Measurements from ENCODE around the gene MYBBP1A. TPM values are rescaled to one million over a fixed set of nuclear protein-coding genes. Genes with fewer than 3 reads are reported as not detected.

MYBBP1A gene
- total and polyA plus RNA-seq, 2 of the 13 experiments (the other 11 are each of a cell fraction or from before 2014, with no cell fraction given): 18.6 to 54.8 TPM

DNA sequence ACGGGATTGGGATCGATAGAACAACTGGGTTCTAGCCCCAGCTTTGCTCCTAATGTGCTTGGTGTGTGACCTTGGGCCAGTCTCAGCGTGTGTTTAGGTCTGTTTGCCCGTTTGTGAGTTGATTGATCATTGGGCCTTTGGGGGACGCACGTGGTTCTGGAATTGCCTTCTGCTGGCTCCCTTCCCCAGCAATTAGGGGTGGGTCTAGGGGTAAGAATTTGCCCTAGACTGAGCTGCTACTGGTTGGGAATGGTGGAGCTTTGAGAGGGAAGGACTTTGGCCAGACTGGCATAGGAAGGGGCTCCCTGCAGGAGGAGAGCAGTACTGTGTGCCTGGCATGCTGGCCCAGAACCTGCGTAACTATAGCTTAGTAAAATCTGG lies 55.0 kb downstream of the MYBBP1A start (continued):
- TF ChIP-seq FOXM1 (CRISPR knock-in tag; IDR thresholded peaks at IDR 0.05): no peak

DNA sequence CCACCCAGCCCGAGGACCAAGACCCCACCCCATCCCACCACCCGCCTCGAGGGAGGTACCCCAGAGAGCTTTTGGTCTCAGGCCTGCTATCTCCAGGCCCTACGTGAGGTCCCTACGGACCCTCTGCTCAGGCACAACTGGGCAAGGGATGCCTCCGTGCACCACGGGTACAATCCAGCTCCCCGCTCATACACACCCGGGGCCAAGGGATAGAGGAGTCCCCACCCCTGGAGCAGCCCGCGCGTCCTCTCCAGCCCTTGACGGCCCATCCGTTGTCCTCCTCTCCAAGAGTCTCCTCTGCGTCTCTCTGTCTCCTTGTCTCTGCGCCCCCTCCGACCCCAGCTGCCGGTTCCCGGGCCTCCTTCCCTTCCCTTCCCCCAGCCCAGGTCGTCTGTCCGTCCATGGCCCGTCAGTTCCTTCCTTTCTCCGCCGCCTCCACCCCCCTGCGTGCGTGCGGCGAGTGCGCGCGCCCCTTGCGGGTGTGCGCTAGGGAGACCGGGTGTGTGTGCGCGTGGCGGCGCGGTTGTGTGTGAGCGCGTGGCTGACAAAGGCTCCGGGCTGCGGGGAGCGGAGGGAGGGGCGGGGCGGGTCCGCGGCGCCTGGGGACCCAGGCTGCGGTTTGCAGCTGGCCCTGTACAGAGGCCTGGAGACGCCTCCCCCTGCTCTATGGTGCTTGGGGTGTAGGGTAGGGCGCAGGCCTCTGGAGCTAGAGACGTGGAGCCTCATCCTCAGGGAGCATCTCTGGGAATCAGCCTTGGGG lies 55.6 kb downstream of the MYBBP1A start:
- 0 out of 2 replicates have a peak, but pooled peaks cover 6% of the 10 kb centered on the region for H4K20me1 ChIP-seq (ENCODE audit: insufficient read depth, low read length)
- H3K27ac ChIP-seq (ENCODE audit: extremely low read length, insufficient read depth, low read length): no peak overlapping the region
- CTCF ChIA-PET (ENCODE audit: low intra/inter-chr PET ratio, low total read pairs): no interaction called here
- DNase-seq (ENCODE audit: low spot score) (no peak), FAIRE-seq (no peak), ATAC-seq (peak; percentile 39)
- no TSS peak for BruUV-seq (replicated peaks)
- intact Hi-C loops (cut with micrococcal nuclease; ENCODE audit: unreplicated experiment): no loop called here
- POLR2A ChIA-PET: interaction anchor here (1.2 kb wide), 1 partner anchor 56 kb away, joined by 4 read pairs; the partner anchor contains the start of gene MYBBP1A
- H3K27me3 ChIP-seq (ENCODE audit: control insufficient read depth in 1 of 2, insufficient read depth in 2 of 2, low read length in 2 of 2): peaks cover 0 to 65% of the 10 kb centered on the region in 2 experiments
- H3K4me3 ChIP-seq (replicated peaks in 1 of 3; ENCODE audit: insufficient read depth in 1 of 3, low read depth in 2 of 3, low read length in 3 of 3): peak overlapping the region in 1 of 3 experiments; percentile 40; a peak in 3 of 6 replicates
- no peak overlapping the region for H3K9ac ChIP-seq (ENCODE audit: insufficient read depth, low read depth, low read length)
- no peaks in the 10 kb centered on the region for H3K79me2 ChIP-seq (ENCODE audit: insufficient read depth, low read length)
- 22% methylated on average over 34 of the region's 53 CpGs for WGBS (ENCODE audit: low lambda C conversion rate)
- H2AFZ ChIP-seq (ENCODE audit: low read length): no peak overlapping the region
- in situ Hi-C loops (cut with HindIII; ENCODE audit: extremely low pct_ligation_motif_present, low pct_unique_long_range_greater_than_20kb): no loop called here
- H3K9me3 ChIP-seq (ENCODE audit: low read length): no peaks in the 10 kb centered on the region
- H3K4me1 ChIP-seq (ENCODE audit: insufficient read depth, low read length): peaks cover 22% of the 10 kb centered on the region
- no peaks in the 10 kb centered on the region for H3K36me3 ChIP-seq (replicated peaks in 1 of 2; ENCODE audit: control insufficient read depth in 1 of 2, insufficient read depth in 2 of 2, low read length in 2 of 2)
- TF ChIP-seq ZNF720 (CRISPR knock-in tag; IDR thresholded peaks at IDR 0.05): no peak
- TF ChIP-seq, protein P1, sequence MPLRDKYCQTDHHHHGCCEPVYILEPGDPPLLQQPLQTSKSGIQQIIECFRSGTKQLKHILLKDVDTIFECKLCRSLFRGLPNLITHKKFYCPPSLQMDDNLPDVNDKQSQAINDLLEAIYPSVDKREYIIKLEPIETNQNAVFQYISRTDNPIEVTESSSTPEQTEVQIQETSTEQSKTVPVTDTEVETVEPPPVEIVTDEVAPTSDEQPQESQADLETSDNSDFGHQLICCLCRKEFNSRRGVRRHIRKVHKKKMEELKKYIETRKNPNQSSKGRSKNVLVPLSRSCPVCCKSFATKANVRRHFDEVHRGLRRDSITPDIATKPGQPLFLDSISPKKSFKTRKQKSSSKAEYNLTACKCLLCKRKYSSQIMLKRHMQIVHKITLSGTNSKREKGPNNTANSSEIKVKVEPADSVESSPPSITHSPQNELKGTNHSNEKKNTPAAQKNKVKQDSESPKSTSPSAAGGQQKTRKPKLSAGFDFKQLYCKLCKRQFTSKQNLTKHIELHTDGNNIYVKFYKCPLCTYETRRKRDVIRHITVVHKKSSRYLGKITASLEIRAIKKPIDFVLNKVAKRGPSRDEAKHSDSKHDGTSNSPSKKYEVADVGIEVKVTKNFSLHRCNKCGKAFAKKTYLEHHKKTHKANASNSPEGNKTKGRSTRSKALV (CRISPR knock-in tag; IDR thresholded peaks at IDR 0.05): peak; percentile 94
- TF ChIP-seq, protein P2, sequence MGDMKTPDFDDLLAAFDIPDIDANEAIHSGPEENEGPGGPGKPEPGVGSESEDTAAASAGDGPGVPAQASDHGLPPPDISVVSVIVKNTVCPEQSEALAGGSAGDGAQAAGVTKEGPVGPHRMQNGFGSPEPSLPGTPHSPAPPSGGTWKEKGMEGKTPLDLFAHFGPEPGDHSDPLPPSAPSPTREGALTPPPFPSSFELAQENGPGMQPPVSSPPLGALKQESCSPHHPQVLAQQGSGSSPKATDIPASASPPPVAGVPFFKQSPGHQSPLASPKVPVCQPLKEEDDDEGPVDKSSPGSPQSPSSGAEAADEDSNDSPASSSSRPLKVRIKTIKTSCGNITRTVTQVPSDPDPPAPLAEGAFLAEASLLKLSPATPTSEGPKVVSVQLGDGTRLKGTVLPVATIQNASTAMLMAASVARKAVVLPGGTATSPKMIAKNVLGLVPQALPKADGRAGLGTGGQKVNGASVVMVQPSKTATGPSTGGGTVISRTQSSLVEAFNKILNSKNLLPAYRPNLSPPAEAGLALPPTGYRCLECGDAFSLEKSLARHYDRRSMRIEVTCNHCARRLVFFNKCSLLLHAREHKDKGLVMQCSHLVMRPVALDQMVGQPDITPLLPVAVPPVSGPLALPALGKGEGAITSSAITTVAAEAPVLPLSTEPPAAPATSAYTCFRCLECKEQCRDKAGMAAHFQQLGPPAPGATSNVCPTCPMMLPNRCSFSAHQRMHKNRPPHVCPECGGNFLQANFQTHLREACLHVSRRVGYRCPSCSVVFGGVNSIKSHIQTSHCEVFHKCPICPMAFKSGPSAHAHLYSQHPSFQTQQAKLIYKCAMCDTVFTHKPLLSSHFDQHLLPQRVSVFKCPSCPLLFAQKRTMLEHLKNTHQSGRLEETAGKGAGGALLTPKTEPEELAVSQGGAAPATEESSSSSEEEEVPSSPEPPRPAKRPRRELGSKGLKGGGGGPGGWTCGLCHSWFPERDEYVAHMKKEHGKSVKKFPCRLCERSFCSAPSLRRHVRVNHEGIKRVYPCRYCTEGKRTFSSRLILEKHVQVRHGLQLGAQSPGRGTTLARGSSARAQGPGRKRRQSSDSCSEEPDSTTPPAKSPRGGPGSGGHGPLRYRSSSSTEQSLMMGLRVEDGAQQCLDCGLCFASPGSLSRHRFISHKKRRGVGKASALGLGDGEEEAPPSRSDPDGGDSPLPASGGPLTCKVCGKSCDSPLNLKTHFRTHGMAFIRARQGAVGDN (CRISPR knock-in tag; IDR thresholded peaks at IDR 0.05): 0 out of 2 replicates have a peak, but pooled peaks have one; percentile 11
- H3K4me2 ChIP-seq (ENCODE audit: low read depth, low read length): peak overlapping the region; percentile 18; the same call in 1 of the 2 replicates
